Measurements from ENCODE around the gene LRIG1. TPM values are rescaled to one million over a fixed set of nuclear protein-coding genes. Genes with fewer than 3 reads are reported as not detected.

LRIG1 gene
- total and polyA plus RNA-seq, 10 of the 15 experiments (the other 5 are each of a cell fraction or from before 2014, with no cell fraction given) = 0.84 to 16.4 (median 8.1) TPM

GRCh38 chr3:66464512-66464894 lies 36.3 kb downstream of the LRIG1 start:
- no peak for DNase-seq (ENCODE audit: low read depth, low spot score)
- Histone ChIP-seq H3K4me2 (ENCODE audit: control insufficient read depth, insufficient read depth) (no peak overlapping the region), H4K20me1 (ENCODE audit: control insufficient read depth, insufficient read depth) (no peaks in the 10 kb centered on the region), H2AFZ (ENCODE audit: control insufficient read depth, low read depth, low read length) (no peak overlapping the region), H3K9me3 (replicated peaks; ENCODE audit: control insufficient read depth, insufficient read depth, low read length) (no peaks in the 10 kb centered on the region; the same call in 2 of the 3 replicates), H3K79me2 (ENCODE audit: control insufficient read depth, insufficient read depth, low read length) (peaks cover 9% of the 10 kb centered on the region), H3K27ac (ENCODE audit: control insufficient read depth, insufficient read depth) (no peak overlapping the region), H3K4me3 (no peak overlapping the region), H3K36me3 (ENCODE audit: control insufficient read depth in 2 of 2, insufficient read depth in 2 of 2, low read length in 1 of 2) (no peaks in the 10 kb centered on the region), H3K9ac (ENCODE audit: control insufficient read depth, insufficient read depth, low read length) (no peak overlapping the region), H3K27me3 (replicated peaks in 1 of 2; ENCODE audit: control insufficient read depth in 2 of 2, insufficient read depth in 2 of 2, low read length in 1 of 2) (no peaks in the 10 kb centered on the region), H3K4me1 (ENCODE audit: control insufficient read depth, insufficient read depth, low read length) (peaks cover 18% of the 10 kb centered on the region)
- no peak for FAIRE-seq
- in situ Hi-C loops (cut with MboI) (no loop called here), intact Hi-C loops (cut with micrococcal nuclease; ENCODE audit: unreplicated experiment) (no loop called here)
- BruUV-seq (replicated peaks) = no TSS peak
- ChIA-PET CTCF (no interaction called here), POLR2A (interaction anchor here (0.7 kb wide), 1 partner anchor 1873 kb away, joined by 4 read pairs; no protein-coding TSS in a partner anchor), SMC1A (ENCODE audit: uncharacterized antibody, unreplicated experiment) (interaction anchor here (1.4 to 1.5 kb wide), 2 partner anchors 16 to 25 kb away, joined by 5 to 6 read pairs; no protein-coding TSS in a partner anchor), RAD21 (ENCODE audit: unreplicated experiment) (interaction anchor here (0.7 kb wide), 1 partner anchor 714 kb away, joined by 3 read pairs; no protein-coding TSS in a partner anchor)
- TF ChIP-seq MXI1 (IDR thresholded peaks at IDR 0.05; ENCODE audit: low read depth, low read length) = no peak
- TF ChIP-seq ETV6 (conservative IDR thresholded peaks at IDR 0.05 in 1 of 2, IDR thresholded peaks at IDR 0.05 in 1 of 2; ENCODE audit: borderline replicate concordance in 1 of 2, low read depth in 1 of 2) = no peak
- WGBS (ENCODE audit: insufficient coverage, insufficient replicate concordance, low lambda C conversion rate, missing lambda C conversion rate) = 79% methylated on average over 3 of the region's 3 CpGs
- ATAC-seq = no peak

- no peak overlapping the region for H3K9ac ChIP-seq (ENCODE audit: control insufficient read depth, insufficient read depth, low read length)
- H3K4me3 ChIP-seq = no peak overlapping the region
- TF ChIP-seq POLR2AphosphoS2 (IDR thresholded peaks at IDR 0.05; ENCODE audit: low read depth, low read length) = no peak
- TF ChIP-seq IRF5 (IDR thresholded peaks at IDR 0.05; ENCODE audit: borderline replicate concordance) = no peak
- TF ChIP-seq MLLT1 (IDR thresholded peaks at IDR 0.05) = no peak
- in situ Hi-C loops (cut with MboI) (no loop called here), intact Hi-C loops (cut with micrococcal nuclease; ENCODE audit: unreplicated experiment) (no loop called here)
- ATAC-seq = no peak
- no peak overlapping the region for H3K4me2 ChIP-seq (ENCODE audit: control insufficient read depth, insufficient read depth)
- H3K4me1 ChIP-seq (ENCODE audit: control insufficient read depth, insufficient read depth, low read length) = peaks cover 15% of the 10 kb centered on the region
- no peak overlapping the region for H3K27ac ChIP-seq (ENCODE audit: control insufficient read depth, insufficient read depth)
- 76% methylated on average over 9 of the region's 9 CpGs for WGBS (ENCODE audit: insufficient coverage, insufficient replicate concordance, low lambda C conversion rate, missing lambda C conversion rate)
- ChIA-PET SMC1A (ENCODE audit: uncharacterized antibody, unreplicated experiment) (interaction anchor here (0.9 to 1.7 kb wide), 5 partner anchors 9 to 186 kb away, joined by 3 to 6 read pairs (median 4); no protein-coding TSS in a partner anchor), POLR2A (interaction anchor here (0.7 kb wide), 1 partner anchor 1874 kb away, joined by 4 read pairs; no protein-coding TSS in a partner anchor), CTCF (no interaction called here), RAD21 (ENCODE audit: unreplicated experiment) (interaction anchor here (0.7 to 1.0 kb wide), 2 partner anchors 56 to 713 kb away, joined by 3 read pairs; no protein-coding TSS in a partner anchor)
- DNase-seq (ENCODE audit: low read depth, low spot score) = no peak
- BruUV-seq (replicated peaks) = no TSS peak
- no peaks in the 10 kb centered on the region for H4K20me1 ChIP-seq (ENCODE audit: control insufficient read depth, insufficient read depth)
- H2AFZ ChIP-seq (ENCODE audit: control insufficient read depth, low read depth, low read length) = no peak overlapping the region
- H3K79me2 ChIP-seq (ENCODE audit: control insufficient read depth, insufficient read depth, low read length) = peaks cover 9% of the 10 kb centered on the region
- H3K9me3 ChIP-seq (replicated peaks; ENCODE audit: control insufficient read depth, insufficient read depth, low read length) = no peaks in the 10 kb centered on the region; the same call in 2 of the 3 replicates
- no peak for FAIRE-seq
- H3K27me3 ChIP-seq (replicated peaks in 1 of 2; ENCODE audit: control insufficient read depth in 2 of 2, insufficient read depth in 2 of 2, low read length in 1 of 2) = no peaks in the 10 kb centered on the region
- no peaks in the 10 kb centered on the region for H3K36me3 ChIP-seq (ENCODE audit: control insufficient read depth in 2 of 2, insufficient read depth in 2 of 2, low read length in 1 of 2)
Observed at GRCh38 chr3:66463730-66464511, 36.9 kb downstream of the LRIG1 start.
